A549 (cell line): Measurements from ENCODE around the gene PTGES. TPM values are rescaled to one million over a fixed set of nuclear protein-coding genes. Genes with fewer than 3 reads are reported as not detected.
A peak's percentile ranks its signal among the peaks of the same experiment; 100 is the strongest.
"Not testable (repeated sequence)": the region's sequence is repeated elsewhere in the genome, so short reads cannot be mapped to it uniquely, and the experiment has no call there.

Experiments used
- ATAC-seq, 2 experiments: fragments of 200-7000 bp in 1 of 2; fragments of >200 bp in 1 of 2; cut with Nextera tagmentation in 1 of 2; cut with Tn5 transposase in 1 of 2; 3 replicates each; pipeline versions ENCODE4 v1.8.0 to v1.9.1; 2018 to 2020; ENCODE audit warnings: mild to moderate bottlenecking in 1 of 2, moderate library complexity in 1 of 2
- CTCF ChIA-PET: fragments of 300-600 bp; sonication (Branson Sonifier 250); formaldehyde crosslinking; extraction: SDS; loops from one replicate; lab custom pipeline; 2021; ENCODE audit warnings: antibody characterized with exemption, inconsistent platforms; lab: Yijun Ruan, JAX
- POLR2A ChIA-PET: fragments of 350-600 bp; formaldehyde crosslinking; extraction: SDS; loops from one replicate; lab custom pipeline; 2021; ENCODE audit warnings: antibody characterized with exemption, inconsistent platforms; lab: Yijun Ruan, JAX
- DNase-seq, 2 experiments: peaks; one replicate each; pipeline versions ENCODE4 v3.0.0 to v3.0.0-alpha.2; 2011 to 2016; ENCODE audit warnings: low read depth in 1 of 2, low spot score in 1 of 2
- FAIRE-seq: peaks from 2 replicates; lab custom pipeline; 2011; peaks lifted over from hg19 to GRCh38; lab: Jason Lieb, UNC
- H3K27ac ChIP-seq, 2 experiments: fragments of >200 bp; sonication (Bioruptor Twin); formaldehyde crosslinking; 3 replicates each; pipeline ENCODE4 v1.5.1; 2016 to 2017
- H3K4me1 ChIP-seq: fragments of >200 bp; sonication (Bioruptor Twin); formaldehyde crosslinking; 3 replicates; pipeline ENCODE4 v1.6.1; 2016
- H3K4me2 ChIP-seq: fragments of >200 bp; sonication (Bioruptor Twin); formaldehyde crosslinking; 3 replicates; pipeline ENCODE4 v1.6.1; 2016
- H3K4me3 ChIP-seq: fragments of >200 bp; sonication (Bioruptor Twin); formaldehyde crosslinking; 3 replicates; pipeline ENCODE4 v1.5.1; 2016
- H3K9me3 ChIP-seq: fragments of >200 bp; sonication (Bioruptor Twin); formaldehyde crosslinking; 3 replicates; pipeline ENCODE4 v1.6.1; 2016
- HOXB13 ChIP-seq: fragments of 250-450 bp; sonication (Bioruptor Pico); IDR thresholded peaks from 2 replicates; pipeline ENCODE4 v1.5.0; 2020; ENCODE audit warnings: low read depth, mild to moderate bottlenecking, moderate library complexity
- JUN ChIP-seq, 2 experiments: fragments of >200 bp; sonication (Bioruptor Twin); formaldehyde crosslinking; IDR thresholded peaks; 2 replicates in 1 of 2; 3 replicates in 1 of 2; pipeline ENCODE4 v1.6.1; 2016 to 2017
- MAFK ChIP-seq: fragments of 450-650 bp; IDR thresholded peaks from 2 replicates; pipeline ENCODE4 v1.6.1; 2014; ENCODE audit not compliant: partially characterized antibody
- RAD21 ChIP-seq, 2 experiments: fragments of >200 bp in 1 of 2; sonication (Bioruptor Twin) in 1 of 2; formaldehyde crosslinking in 1 of 2; IDR thresholded peaks in 1 of 2; conservative IDR thresholded peaks in 1 of 2; 2 replicates in 1 of 2; 3 replicates in 1 of 2; pipeline ENCODE4 v1.6.1; 2012 to 2018; ENCODE audit warnings: inconsistent platforms in 1 of 2
- RCOR1 ChIP-seq: fragments of 150-350 bp; IDR thresholded peaks from 2 replicates; pipeline ENCODE4 v1.6.1; 2014; ENCODE audit warnings: antibody characterized with exemption, low read length, low read depth
- SREBF2 ChIP-seq: fragments of 450-650 bp; IDR thresholded peaks from 2 replicates; pipeline ENCODE4 v1.6.1; 2014; ENCODE audit warnings: mild to moderate bottlenecking, moderate library complexity
- ZC3H11A ChIP-seq: fragments of 450-650 bp; IDR thresholded peaks from 2 replicates; pipeline ENCODE4 v1.6.1; 2014; ENCODE audit warnings: antibody characterized with exemption, mild to moderate bottlenecking
- WGBS: methylation state at CpG from one replicate; pipeline ENCODE4 v1.1.6; 2017; ENCODE audit errors: missing lambda C conversion rate; 5-methylcytosine and 5-hydroxymethylcytosine counted together
- polyA plus RNA-seq, 4 experiments: library from polyadenylated mRNA; depleted of rRNA in 3 of 4; stranded (reverse); fragments of >200 nt; fragmentation: RNase III in 1 of 4; extraction: RNeasy Plus Mini Kit Qiagen cat#74134 plus additional on column Dnase treatment in 1 of 4; gene quantifications; 2 replicates in 3 of 4; 3 replicates in 1 of 4; pipeline ENCODE4 v1.2.3, GENCODE V29; 2011 to 2017
- TF ChIP-seq, protein P1 (sequence below): fragments of 450-650 bp; IDR thresholded peaks from 2 replicates; pipeline ENCODE4 v1.6.1; 2014; ENCODE audit warnings: antibody characterized with exemption
- TF ChIP-seq, protein P2 (sequence below): fragments of 200-600 bp; sonication (generic); IDR thresholded peaks from 2 replicates; pipeline ENCODE4 v1.6.1; 2016; ENCODE audit warnings: antibody characterized with exemption, mild to moderate bottlenecking, moderate library complexity
- TF ChIP-seq, protein P3 (sequence below): fragments of 150-350 bp; IDR thresholded peaks from 2 replicates; pipeline ENCODE4 v1.6.1; 2014; ENCODE audit warnings: low read depth, mild to moderate bottlenecking, low read length
- TF ChIP-seq, protein P4 (sequence below): fragments of 250-450 bp; sonication (Bioruptor Pico); IDR thresholded peaks from 2 replicates; pipeline ENCODE4 v1.5.0; 2021; ENCODE audit warnings: mild to moderate bottlenecking, moderate library complexity, borderline replicate concordance

The PTGES gene
- polyA plus RNA-seq, 2 of the 4 experiments (the other 2 are of a cell fraction) = 19.1 to 58.8 TPM

DNA sequence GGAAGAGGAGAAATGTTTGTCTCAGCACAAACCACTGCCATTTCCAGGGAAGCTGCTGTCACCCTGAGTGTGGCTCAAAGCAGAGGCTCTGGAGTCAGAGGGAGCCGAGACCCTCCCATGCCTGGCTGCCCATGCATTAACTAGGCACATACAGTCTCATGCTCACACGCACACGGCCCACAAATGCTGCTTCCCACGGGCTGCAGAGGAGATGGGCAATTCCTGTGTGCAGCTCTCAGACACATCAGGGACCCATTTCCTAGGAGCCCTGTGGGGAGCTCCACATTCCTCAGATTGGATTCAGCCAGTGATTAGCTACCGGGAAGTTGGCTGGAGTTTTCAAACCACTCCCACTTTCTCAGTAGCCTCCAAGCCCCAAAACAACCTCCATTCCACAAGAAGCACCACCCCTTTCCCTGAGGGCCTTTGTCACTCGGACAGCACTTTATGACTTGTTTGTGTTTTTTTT is 9.1 kb upstream of the PTGES start:
- ATAC-seq (peak; percentile 81 to 87), DNase-seq (peak in 1 of 2 experiments; percentile 85), FAIRE-seq (no peak)
- 22% methylated on average over 6 of the region's 6 CpGs for WGBS
- H3K4me2 ChIP-seq = peak overlapping the region; percentile 44
- peaks cover 25% of the 10 kb centered on the region for H3K4me1 ChIP-seq
- H3K9me3 ChIP-seq = no peaks in the 10 kb centered on the region
- H3K27ac ChIP-seq = peak overlapping the region; percentile 59 to 91
- TF ChIP-seq SREBF2 (no peak), RCOR1 (no peak), HOXB13 (CRISPR knock-in tag) (no peak), MAFK (peak; percentile 44), JUN (IDR thresholded peaks at IDR 0.05) (no peak; a peak in 1 of 5 replicates)
- TF ChIP-seq, protein P1, sequence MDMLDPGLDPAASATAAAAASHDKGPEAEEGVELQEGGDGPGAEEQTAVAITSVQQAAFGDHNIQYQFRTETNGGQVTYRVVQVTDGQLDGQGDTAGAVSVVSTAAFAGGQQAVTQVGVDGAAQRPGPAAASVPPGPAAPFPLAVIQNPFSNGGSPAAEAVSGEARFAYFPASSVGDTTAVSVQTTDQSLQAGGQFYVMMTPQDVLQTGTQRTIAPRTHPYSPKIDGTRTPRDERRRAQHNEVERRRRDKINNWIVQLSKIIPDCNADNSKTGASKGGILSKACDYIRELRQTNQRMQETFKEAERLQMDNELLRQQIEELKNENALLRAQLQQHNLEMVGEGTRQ = no peak
- TF ChIP-seq, protein P2, sequence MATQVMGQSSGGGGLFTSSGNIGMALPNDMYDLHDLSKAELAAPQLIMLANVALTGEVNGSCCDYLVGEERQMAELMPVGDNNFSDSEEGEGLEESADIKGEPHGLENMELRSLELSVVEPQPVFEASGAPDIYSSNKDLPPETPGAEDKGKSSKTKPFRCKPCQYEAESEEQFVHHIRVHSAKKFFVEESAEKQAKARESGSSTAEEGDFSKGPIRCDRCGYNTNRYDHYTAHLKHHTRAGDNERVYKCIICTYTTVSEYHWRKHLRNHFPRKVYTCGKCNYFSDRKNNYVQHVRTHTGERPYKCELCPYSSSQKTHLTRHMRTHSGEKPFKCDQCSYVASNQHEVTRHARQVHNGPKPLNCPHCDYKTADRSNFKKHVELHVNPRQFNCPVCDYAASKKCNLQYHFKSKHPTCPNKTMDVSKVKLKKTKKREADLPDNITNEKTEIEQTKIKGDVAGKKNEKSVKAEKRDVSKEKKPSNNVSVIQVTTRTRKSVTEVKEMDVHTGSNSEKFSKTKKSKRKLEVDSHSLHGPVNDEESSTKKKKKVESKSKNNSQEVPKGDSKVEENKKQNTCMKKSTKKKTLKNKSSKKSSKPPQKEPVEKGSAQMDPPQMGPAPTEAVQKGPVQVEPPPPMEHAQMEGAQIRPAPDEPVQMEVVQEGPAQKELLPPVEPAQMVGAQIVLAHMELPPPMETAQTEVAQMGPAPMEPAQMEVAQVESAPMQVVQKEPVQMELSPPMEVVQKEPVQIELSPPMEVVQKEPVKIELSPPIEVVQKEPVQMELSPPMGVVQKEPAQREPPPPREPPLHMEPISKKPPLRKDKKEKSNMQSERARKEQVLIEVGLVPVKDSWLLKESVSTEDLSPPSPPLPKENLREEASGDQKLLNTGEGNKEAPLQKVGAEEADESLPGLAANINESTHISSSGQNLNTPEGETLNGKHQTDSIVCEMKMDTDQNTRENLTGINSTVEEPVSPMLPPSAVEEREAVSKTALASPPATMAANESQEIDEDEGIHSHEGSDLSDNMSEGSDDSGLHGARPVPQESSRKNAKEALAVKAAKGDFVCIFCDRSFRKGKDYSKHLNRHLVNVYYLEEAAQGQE = no peak
- TF ChIP-seq, protein P3, sequence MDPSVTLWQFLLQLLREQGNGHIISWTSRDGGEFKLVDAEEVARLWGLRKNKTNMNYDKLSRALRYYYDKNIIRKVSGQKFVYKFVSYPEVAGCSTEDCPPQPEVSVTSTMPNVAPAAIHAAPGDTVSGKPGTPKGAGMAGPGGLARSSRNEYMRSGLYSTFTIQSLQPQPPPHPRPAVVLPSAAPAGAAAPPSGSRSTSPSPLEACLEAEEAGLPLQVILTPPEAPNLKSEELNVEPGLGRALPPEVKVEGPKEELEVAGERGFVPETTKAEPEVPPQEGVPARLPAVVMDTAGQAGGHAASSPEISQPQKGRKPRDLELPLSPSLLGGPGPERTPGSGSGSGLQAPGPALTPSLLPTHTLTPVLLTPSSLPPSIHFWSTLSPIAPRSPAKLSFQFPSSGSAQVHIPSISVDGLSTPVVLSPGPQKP = no peak
- ChIA-PET CTCF (interaction anchor here (0.8 to 10.0 kb wide), 8 partner anchors 11 to 631 kb away, joined by 3 to 76 read pairs (median 6); no protein-coding TSS in a partner anchor), POLR2A (interaction anchor here (0.5 to 3.3 kb wide), 6 partner anchors 10 to 40 kb away, joined by 3 to 27 read pairs (median 3); partner anchors contain the start of gene PTGES)
- no peak overlapping the region for H3K4me3 ChIP-seq

DNA sequence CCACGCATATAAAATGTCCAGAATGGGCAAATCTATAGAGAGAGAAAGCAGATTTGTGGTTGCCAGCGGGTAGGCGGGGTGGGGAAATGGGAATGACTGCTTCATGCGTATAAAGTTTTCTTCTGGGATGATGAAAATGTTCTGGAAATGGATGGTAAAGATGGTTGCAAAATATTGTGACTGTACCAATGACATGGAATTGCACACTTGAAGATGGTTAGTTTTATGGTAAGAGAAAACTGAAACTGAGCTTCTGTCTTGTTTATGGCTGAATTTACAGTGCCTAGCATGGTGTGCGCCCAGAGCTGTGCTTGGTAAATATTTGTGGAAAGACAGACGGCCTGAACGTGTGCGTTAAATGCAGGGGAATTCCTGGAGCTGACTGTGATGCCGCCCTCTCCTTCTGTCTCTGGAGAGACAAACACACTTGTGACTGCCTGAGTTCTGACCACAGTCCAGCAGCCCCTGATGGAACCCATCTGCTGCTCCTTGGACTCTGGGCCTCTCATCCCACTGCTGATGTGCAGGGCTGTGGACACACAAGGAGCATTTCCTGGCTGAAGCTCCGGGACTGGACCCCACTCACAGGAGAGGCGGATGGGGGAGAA is 8.6 kb upstream of the PTGES start:
- peak in 1 of 2 experiments; percentile 43 for DNase-seq
- H3K9me3 ChIP-seq = no peaks in the 10 kb centered on the region
- peaks cover 25% of the 10 kb centered on the region for H3K4me1 ChIP-seq
- TF ChIP-seq ZC3H11A (no peak), RAD21 (conservative IDR thresholded peaks at IDR 0.05 in 1 of 2, IDR thresholded peaks at IDR 0.05 in 1 of 2) (no peak)
- TF ChIP-seq, protein P4, sequence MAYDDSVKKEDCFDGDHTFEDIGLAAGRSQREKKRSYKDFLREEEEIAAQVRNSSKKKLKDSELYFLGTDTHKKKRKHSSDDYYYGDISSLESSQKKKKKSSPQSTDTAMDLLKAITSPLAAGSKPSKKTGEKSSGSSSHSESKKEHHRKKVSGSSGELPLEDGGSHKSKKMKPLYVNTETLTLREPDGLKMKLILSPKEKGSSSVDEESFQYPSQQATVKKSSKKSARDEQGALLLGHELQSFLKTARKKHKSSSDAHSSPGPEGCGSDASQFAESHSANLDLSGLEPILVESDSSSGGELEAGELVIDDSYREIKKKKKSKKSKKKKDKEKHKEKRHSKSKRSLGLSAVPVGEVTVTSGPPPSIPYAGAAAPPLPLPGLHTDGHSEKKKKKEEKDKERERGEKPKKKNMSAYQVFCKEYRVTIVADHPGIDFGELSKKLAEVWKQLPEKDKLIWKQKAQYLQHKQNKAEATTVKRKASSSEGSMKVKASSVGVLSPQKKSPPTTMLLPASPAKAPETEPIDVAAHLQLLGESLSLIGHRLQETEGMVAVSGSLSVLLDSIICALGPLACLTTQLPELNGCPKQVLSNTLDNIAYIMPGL (CRISPR knock-in tag) = no peak
- H3K27ac ChIP-seq = peak overlapping the region; percentile 59 to 91
- ChIA-PET CTCF (interaction anchor here (1.1 to 10.0 kb wide), 7 partner anchors 11 to 630 kb away, joined by 3 to 76 read pairs (median 6); no protein-coding TSS in a partner anchor), POLR2A (interaction anchor here (1.3 to 3.3 kb wide), 3 partner anchors 9 to 16 kb away, joined by 3 to 27 read pairs (median 11); partner anchors contain the start of gene PTGES)
- peak overlapping the region; percentile 44 for H3K4me2 ChIP-seq
- peak; percentile 37 to 61; a peak in 4 of 6 replicates for ATAC-seq
- 45% methylated on average over 11 of the region's 11 CpGs for WGBS
- FAIRE-seq = no peak
- no peak overlapping the region for H3K4me3 ChIP-seq

DNA sequence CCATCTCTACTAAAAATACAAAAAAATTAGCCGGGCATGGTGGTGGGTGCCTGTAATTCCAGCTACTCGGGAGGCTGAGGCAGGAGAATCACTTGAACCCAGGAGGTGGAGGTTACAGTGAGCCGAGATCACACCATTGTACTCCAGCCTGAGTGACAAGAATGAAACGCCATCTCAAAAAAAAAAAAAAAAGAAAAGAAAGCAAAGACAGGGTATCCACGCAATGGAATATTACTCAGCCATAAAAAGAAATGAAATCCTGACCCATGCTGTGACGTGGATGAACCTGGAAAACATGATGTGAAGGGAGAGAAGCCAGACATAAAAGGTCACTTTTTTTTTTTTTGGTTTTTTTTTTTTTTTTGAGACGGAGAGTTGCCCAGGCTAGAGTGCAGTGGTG is 7.9 kb upstream of the PTGES start:
- Histone ChIP-seq H3K27ac (peak overlapping the region; percentile 59 to 91; a peak in 5 of 6 replicates), H3K4me1 (peaks cover 25% of the 10 kb centered on the region)
- not testable (repeated sequence) for H3K9me3 ChIP-seq, H3K4me2 ChIP-seq, FAIRE-seq, DNase-seq, H3K4me3 ChIP-seq, ATAC-seq
- WGBS = 92% methylated on average over 7 of the region's 7 CpGs
- ChIA-PET POLR2A (interaction anchor here (0.7 to 3.3 kb wide), 3 partner anchors 9 to 17 kb away, joined by 3 to 27 read pairs (median 11); partner anchors contain the start of gene PTGES), CTCF (interaction anchor here (0.8 to 10.0 kb wide), 5 partner anchors 9 to 30 kb away, joined by 3 to 76 read pairs (median 4); no protein-coding TSS in a partner anchor)
